SK-N-MC (cell line): ENCODE measurements around the gene ACOX3.

Experiments
- DNase-seq: peaks from one replicate; pipeline ENCODE4 v3.0.0-alpha.2; 2011; ENCODE audit warnings: low read depth, low spot score
- H3K27ac ChIP-seq: fragments of 200-600 bp; sonication (generic); 2 replicates; pipeline ENCODE4 v1.5.1; 2016; ENCODE audit warnings: mixed run types
- H3K36me3 ChIP-seq: fragments of 200-600 bp; sonication (generic); 2 replicates; pipeline ENCODE4 v1.6.1; 2017; ENCODE audit warnings: antibody characterized with exemption, low read length, mixed read lengths; ENCODE audit not compliant: insufficient read depth
- H3K4me3 ChIP-seq: fragments of 200-600 bp; sonication (generic); 2 replicates; pipeline ENCODE4 v1.5.1; 2016
- H3K9ac ChIP-seq: fragments of 200-600 bp; sonication (generic); 2 replicates; pipeline ENCODE4 v1.8.0; 2017; ENCODE audit warnings: mixed run types, mixed read lengths; ENCODE audit not compliant: insufficient read length
- H3K9me3 ChIP-seq: fragments of 200-600 bp; sonication (generic); 2 replicates; pipeline ENCODE4 v1.6.1; 2017; ENCODE audit warnings: low read depth, mild to moderate bottlenecking, antibody characterized with exemption, low read length, moderate library complexity, mixed read lengths
- EZH2 ChIP-seq: fragments of 200-600 bp; sonication (generic); IDR thresholded peaks from one replicate; pipeline ENCODE4 v1.6.1; 2017; ENCODE audit warnings: antibody characterized with exemption
- FOXP2 ChIP-seq: optimal IDR thresholded peaks from 2 replicates; pipeline ENCODE3; 2011; ENCODE audit warnings: mild to moderate bottlenecking, moderate library complexity; ENCODE audit not compliant: insufficient read depth; ENCODE audit errors: extremely low read length, control extremely low read depth
- POLR2AphosphoS5 ChIP-seq: IDR thresholded peaks from 2 replicates; pipeline ENCODE4 v1.6.1; 2012; ENCODE audit warnings: mild to moderate bottlenecking, low read depth, low read length, borderline replicate concordance

ACOX3 gene

GRCh38 chr4:8405516-8405875 lies 35.0 kb downstream of the ACOX3 start:
- no peaks in the 10 kb centered on the region for H3K9me3 ChIP-seq
- no peak overlapping the region for H3K27ac ChIP-seq
- no peak for DNase-seq
- H3K36me3 ChIP-seq, result no peaks in the 10 kb centered on the region
- no peak overlapping the region for H3K9ac ChIP-seq
- H3K4me3 ChIP-seq, result no peak overlapping the region
- TF ChIP-seq EZH2 (no peak), POLR2AphosphoS5 (no peak), FOXP2 (no peak)

DNA sequence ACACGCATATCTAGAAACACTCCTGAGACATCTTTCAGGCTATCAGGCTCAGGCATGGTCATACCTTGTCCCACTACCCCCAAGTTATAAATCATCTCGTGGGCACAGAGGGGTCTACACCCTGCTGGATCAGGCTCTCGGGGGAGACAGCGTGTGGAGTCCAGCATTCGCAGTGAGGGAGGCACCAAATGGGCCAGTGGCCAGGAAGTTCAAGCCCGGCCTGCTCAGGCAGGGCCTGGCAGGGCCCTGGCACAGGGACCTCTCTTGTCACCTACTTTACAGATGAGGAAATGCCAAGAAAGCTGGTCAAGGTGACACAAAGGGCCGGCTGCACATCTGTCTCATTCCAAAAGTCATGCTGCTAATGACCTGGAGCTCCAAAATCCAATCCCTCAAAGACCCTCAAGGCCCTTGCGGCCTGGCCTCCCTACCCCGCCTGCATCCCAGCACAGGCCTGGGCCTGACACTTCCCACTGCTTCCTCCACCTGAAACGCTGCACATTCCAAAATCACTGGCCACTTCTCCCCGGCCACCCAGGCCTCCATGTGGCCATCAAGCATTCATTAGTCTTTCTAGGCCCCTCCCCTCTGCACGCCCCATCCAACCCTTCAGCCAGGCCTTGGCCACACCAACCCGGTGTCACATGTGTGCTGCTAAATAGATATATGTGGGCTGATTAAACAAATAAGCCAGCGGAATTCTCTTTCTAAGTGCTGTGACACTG lies 35.6 kb downstream of the ACOX3 start:
- no peaks in the 10 kb centered on the region for H3K36me3 ChIP-seq
- H3K4me3 ChIP-seq, result no peak overlapping the region
- no peaks in the 10 kb centered on the region for H3K9me3 ChIP-seq
- DNase-seq, result no peak
- H3K27ac ChIP-seq, result no peak overlapping the region
- TF ChIP-seq FOXP2, result no peak
- TF ChIP-seq EZH2, result no peak
- TF ChIP-seq POLR2AphosphoS5, result no peak
- no peak overlapping the region for H3K9ac ChIP-seq

- no peak overlapping the region for H3K4me3 ChIP-seq
- H3K27ac ChIP-seq, result no peak overlapping the region
- no peaks in the 10 kb centered on the region for H3K9me3 ChIP-seq
- H3K9ac ChIP-seq, result no peak overlapping the region
- no peaks in the 10 kb centered on the region for H3K36me3 ChIP-seq
- TF ChIP-seq EZH2 (no peak), FOXP2 (no peak), POLR2AphosphoS5 (no peak)
- DNase-seq, result no peak
Measured at GRCh38 chr4:8403976-8404375, 36.5 kb downstream of the ACOX3 start.

DNA sequence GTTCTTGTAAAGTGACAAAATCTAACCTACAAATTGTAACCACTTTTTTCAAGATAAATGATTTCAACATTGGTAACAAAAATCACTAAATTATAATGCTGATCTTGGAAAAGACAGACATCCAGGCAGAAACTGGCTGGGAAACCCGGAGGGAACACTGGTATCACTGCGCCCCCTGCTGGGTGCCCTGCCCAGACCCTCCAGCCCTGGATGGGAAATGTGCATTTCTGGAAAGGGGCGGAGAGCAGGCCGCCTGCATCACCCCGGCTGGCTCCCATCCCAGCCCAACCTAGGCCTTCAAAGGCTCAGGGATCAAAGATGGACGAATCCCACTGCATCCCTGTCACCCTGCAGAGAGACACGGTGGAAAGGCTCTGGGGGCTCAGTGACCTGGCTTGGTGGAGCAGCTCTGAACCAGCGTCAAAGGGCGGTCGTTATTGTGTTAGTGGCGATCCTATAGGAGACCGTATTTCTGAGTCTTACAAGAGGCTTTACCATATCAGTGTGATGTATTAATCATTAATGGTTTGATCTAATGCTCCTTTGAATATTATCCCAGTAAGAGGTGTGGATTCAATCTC lies 37.3 kb downstream of the ACOX3 start:
- Histone ChIP-seq H3K9me3 (no peaks in the 10 kb centered on the region), H3K27ac (no peak overlapping the region), H3K9ac (no peak overlapping the region), H3K36me3 (no peaks in the 10 kb centered on the region), H3K4me3 (no peak overlapping the region)
- TF ChIP-seq EZH2 (no peak), POLR2AphosphoS5 (no peak), FOXP2 (no peak)
- no peak for DNase-seq

DNA sequence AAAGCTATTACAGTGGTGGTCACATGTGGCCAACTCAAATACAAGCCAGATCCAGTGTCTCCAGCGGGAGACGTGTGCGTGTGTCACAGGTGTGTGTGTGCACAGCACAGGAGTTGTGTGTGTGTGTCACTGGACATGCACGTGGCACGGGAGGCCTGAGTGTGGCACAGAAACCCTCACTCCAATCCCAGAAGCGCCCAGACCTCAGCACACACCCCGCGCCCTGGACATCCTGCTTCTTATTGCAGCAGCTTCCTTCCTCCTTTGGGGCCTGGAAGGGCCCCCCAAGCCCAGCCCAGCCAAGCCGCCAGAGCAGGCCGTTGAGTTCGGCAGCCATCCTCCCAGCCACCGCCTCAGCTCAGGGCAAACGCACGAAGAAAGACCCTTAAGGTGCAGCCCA lies 37.9 kb downstream of the ACOX3 start:
- TF ChIP-seq FOXP2, result no peak
- no peak for TF ChIP-seq EZH2
- TF ChIP-seq POLR2AphosphoS5, result no peak
- no peak overlapping the region for H3K4me3 ChIP-seq
- H3K9me3 ChIP-seq, result no peaks in the 10 kb centered on the region
- DNase-seq, result no peak
- no peaks in the 10 kb centered on the region for H3K36me3 ChIP-seq
- no peak overlapping the region for H3K9ac ChIP-seq
- no peak overlapping the region for H3K27ac ChIP-seq

GRCh38 chr4:8402181-8402597 lies 38.3 kb downstream of the ACOX3 start:
- Histone ChIP-seq H3K27ac (no peak overlapping the region), H3K4me3 (no peak overlapping the region), H3K9me3 (no peaks in the 10 kb centered on the region), H3K9ac (no peak overlapping the region), H3K36me3 (no peaks in the 10 kb centered on the region)
- TF ChIP-seq FOXP2 (no peak), POLR2AphosphoS5 (no peak), EZH2 (no peak)
- DNase-seq, result no peak

- TF ChIP-seq EZH2 (no peak), POLR2AphosphoS5 (no peak), FOXP2 (no peak)
- no peaks in the 10 kb centered on the region for H3K36me3 ChIP-seq
- H3K4me3 ChIP-seq, result no peak overlapping the region
- H3K9ac ChIP-seq, result no peak overlapping the region
- H3K27ac ChIP-seq, result no peak overlapping the region
- no peak for DNase-seq
- H3K9me3 ChIP-seq, result no peaks in the 10 kb centered on the region
Measured at GRCh38 chr4:8401665-8402064, 38.9 kb downstream of the ACOX3 start.

DNA sequence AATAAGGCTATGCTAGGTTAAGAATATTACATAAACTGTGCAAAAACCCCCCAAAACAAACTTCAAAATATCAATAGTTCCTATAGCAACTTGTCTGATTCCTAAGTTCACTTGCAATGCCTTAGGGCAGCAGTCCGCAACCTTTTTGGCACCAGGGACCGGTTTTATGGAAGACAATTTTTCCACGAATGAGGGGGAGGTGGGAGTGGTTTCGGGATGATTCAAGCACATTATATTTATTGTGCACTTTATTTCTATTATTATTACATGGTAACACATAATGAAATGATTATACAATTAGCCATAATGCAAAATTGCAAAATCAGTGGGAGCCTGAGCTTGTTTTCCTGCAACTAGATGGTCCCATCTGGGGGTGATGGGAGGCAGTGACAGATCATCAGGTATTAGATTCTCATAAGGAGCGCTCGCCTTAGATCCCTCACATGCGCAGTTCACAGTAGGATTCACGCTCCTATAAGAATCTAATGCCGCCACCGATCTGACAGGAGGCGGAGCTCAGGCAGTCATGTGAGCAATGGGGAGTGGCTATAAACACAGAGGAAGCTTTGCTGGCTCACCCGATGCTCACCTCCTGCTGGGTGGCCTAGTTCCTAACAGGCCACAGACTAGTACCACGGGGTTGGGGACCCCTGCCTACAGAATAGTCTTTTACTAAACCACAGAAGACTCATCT lies 39.7 kb downstream of the ACOX3 start:
- DNase-seq, result no peak
- Histone ChIP-seq H3K9me3 (no peaks in the 10 kb centered on the region), H3K27ac (no peak overlapping the region), H3K9ac (no peak overlapping the region), H3K4me3 (no peak overlapping the region), H3K36me3 (no peaks in the 10 kb centered on the region)
- TF ChIP-seq EZH2 (no peak), FOXP2 (no peak), POLR2AphosphoS5 (no peak)

DNA sequence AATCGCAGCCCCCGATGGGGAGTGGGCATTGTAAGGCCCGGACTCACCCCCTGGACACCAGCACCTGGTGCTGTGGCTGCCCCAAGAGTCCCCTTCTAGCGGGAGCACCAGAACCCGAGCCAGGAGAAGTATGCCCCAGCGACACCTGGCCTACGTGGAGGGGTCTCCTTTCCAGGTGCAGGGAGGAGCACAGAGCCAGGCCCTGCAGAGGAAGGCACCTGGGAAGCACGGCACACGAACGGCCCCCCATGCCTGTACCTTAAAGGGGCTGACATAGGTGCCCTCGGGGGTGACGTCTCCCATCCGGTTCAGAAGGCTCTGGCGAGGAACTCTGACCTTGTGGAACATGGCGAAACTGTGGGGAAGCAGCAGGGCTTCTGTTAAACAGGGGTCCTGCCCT lies 41.2 kb downstream of the ACOX3 start:
- H3K9me3 ChIP-seq, result no peaks in the 10 kb centered on the region

More for the DNA sequence above, 41.2 kb downstream of the ACOX3 start:
- Histone ChIP-seq H3K4me3 (no peak overlapping the region), H3K36me3 (no peaks in the 10 kb centered on the region), H3K9ac (no peak overlapping the region), H3K27ac (no peak overlapping the region)
- no peak for TF ChIP-seq POLR2AphosphoS5
- TF ChIP-seq EZH2, result no peak
- no peak for DNase-seq
